C4-2B (cell line): ENCODE results near the gene NUP93.
"Not testable (repeated sequence)": the region's sequence is repeated elsewhere in the genome, so short reads cannot be mapped to it uniquely, and the experiment has no call there.

Source experiments
- H3K27ac ChIP-seq: fragments of 450-650 bp; 2 replicates; pipeline ENCODE4 v1.5.1; 2017
- ZFX ChIP-seq: fragments of 450-650 bp; IDR thresholded peaks from 2 replicates; pipeline ENCODE4 v1.6.1; 2017
- TF ChIP-seq, protein P1 (sequence below): fragments of 450-650 bp; conservative IDR thresholded peaks from 2 replicates; pipeline ENCODE4 v1.5.1; 2017; ENCODE audit warnings: mild to moderate bottlenecking

Gene NUP93

DNA sequence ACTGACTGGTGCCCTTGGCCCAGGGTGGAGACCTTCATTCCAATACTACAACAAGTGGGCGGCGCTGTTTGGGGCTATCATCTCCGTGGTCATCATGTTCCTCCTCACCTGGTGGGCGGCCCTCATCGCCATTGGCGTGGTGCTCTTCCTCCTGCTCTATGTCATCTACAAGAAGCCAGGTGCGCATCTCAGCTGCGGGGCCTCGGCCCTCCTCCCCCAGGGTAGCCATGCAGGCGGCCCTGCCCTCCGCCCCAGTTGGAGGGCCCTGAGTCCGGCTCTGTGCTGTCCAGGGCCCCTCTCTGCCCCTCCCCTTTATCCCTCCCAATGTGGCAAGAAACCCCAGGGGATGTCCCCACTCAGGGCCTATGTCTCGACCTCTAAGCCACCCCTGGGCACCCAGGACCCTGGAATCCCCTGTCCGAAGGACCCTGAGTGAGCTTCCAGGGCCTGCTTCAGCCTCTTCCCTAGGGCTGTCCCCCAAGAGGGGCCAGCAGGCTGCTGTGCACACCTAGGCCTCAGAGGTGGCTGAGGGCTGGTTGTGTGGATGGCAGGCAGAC is 154.2 kb downstream of the NUP93 start:
- no peak for TF ChIP-seq ZFX
- TF ChIP-seq, protein P1, sequence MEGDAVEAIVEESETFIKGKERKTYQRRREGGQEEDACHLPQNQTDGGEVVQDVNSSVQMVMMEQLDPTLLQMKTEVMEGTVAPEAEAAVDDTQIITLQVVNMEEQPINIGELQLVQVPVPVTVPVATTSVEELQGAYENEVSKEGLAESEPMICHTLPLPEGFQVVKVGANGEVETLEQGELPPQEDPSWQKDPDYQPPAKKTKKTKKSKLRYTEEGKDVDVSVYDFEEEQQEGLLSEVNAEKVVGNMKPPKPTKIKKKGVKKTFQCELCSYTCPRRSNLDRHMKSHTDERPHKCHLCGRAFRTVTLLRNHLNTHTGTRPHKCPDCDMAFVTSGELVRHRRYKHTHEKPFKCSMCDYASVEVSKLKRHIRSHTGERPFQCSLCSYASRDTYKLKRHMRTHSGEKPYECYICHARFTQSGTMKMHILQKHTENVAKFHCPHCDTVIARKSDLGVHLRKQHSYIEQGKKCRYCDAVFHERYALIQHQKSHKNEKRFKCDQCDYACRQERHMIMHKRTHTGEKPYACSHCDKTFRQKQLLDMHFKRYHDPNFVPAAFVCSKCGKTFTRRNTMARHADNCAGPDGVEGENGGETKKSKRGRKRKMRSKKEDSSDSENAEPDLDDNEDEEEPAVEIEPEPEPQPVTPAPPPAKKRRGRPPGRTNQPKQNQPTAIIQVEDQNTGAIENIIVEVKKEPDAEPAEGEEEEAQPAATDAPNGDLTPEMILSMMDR = no peak
- no peak overlapping the region for H3K27ac ChIP-seq

DNA sequence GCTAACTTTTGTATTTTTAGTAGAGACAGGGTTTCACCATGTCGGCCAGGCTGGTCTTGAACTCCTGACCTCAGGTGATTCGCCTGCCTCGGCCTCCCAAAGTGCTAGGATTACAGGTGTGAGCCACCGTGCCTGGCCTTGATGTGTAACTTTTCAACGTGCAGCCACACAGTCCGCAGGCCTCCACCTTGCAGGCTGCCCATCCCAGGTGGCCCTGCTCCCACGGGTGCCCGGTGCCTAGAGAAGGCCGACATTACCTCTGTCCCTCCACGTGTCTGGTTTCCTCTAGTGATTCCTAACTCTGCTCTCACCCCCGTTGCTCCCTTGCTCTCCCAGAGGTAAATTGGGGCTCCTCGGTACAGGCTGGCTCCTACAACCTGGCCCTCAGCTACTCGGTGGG is 155.0 kb downstream of the NUP93 start:
- H3K27ac ChIP-seq = not testable (repeated sequence)

DNA sequence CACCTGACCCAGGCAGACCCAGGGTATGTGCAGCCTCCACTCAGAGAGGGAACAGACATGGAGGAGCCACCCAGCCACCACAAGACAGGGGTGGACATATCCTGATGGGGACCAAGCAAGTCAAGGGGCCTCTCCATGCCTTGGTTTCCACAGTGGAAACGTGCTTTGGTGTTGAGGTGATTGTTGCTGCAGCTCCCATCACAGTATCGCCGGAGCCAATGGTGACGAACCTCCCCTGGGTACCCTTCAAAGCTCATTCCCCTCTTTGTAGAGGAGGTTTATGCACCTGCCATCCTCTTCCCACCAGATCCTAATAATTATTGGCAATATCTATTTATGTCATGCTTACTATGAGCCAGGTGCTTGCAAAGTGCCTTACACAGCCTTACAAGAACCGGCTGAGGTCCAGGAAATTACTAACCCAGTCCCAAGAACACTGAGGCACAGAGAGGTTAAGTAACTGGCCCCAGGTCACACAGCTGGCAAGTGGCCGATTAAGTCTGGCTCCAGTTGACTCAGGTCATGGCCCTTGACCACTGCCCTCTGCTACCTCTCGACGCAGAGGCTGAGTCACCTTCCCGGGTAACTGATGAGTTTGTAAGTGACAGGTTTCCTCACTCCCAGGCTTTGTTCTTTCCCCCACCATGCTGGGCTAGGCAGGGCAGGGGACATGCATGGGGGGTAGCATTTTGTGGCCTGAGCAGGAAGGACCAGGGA is 155.7 kb downstream of the NUP93 start:
- TF ChIP-seq ZFX = no peak
- TF ChIP-seq, protein P1 = no peak
- H3K27ac ChIP-seq = no peak overlapping the region

DNA sequence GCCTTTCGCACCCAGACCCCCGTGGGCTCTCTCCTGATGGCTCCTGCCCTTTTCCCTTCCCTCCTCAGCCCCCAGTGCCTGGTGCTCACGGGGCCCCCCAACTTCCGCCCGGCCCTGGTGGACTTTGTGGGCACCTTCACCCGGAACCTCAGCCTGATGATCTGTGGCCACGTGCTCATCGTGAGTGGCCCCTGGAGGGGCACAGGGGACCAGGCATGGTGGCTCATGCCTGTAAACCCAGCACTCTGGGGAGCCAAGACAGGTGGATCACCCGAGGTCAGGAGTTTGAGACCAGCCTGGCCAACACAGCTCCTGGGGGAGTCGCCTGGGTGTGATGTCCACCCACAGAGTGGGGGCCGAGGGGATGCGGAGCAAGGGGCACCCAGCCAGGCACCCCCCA is 156.4 kb downstream of the NUP93 start:
- no peak overlapping the region for H3K27ac ChIP-seq
- TF ChIP-seq, protein P1 = no peak
- no peak for TF ChIP-seq ZFX

DNA sequence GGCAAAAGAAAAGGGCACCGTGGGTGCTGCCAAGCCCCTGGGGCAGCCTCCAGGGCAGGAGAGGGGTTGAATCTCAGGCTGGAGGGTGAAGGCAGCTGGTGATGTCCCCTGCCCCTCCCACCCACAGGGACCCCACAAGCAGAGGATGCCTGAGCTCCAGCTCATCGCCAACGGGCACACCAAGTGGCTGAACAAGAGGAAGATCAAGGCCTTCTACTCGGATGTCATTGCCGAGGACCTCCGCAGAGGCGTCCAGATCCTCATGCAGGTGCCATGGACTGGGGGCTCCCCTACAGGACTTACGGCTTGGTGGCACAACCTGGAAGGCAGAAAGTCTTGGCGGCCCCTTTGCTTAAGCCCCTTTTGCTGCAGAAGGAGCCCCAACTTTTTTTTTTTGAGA is 156.9 kb downstream of the NUP93 start:
- no peak overlapping the region for H3K27ac ChIP-seq
- TF ChIP-seq, protein P1 = no peak
- TF ChIP-seq ZFX = no peak

DNA sequence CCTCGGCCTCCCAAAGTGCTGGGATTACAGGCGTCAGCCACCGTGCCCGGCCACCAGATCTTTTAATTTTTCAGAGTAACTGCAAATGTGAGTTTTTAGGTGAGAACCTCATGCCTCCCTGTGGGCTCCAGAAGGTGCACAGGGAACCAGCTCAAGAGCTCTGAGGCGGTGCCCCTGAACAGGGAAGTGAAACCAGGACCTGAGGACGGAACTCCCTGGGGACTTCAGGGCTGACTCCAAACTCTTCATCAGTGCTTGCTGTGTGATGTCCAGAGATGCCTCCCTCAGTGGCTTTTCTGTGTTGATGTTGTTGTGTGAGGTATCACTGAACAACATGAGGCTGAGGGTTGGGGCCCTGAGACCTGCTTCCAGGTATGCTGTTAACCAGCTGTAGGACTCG is 158.9 kb downstream of the NUP93 start:
- no peak overlapping the region for H3K27ac ChIP-seq
- TF ChIP-seq ZFX = no peak
- TF ChIP-seq, protein P1 = no peak

DNA sequence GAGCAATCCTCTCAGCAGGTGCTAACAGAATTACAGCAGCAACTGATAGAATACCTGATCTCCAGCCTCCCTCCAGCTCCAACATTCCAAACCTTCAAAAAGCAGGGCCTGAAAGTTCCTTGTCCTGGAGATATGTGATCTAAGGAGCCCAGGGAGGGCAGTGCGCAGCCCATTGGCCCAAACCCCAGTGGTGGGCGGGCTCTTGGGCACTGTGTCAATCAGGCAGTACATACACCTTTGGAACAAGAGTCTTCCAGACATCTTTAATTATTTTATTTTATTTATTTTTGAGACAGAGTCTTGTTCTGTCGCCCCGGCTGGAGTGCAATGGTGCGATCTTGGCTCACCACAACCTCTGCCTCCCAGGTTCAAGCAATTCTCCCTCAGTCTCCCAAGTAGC is 159.3 kb downstream of the NUP93 start:
- TF ChIP-seq, protein P1 = no peak
- TF ChIP-seq ZFX = no peak
- no peak overlapping the region for H3K27ac ChIP-seq

DNA sequence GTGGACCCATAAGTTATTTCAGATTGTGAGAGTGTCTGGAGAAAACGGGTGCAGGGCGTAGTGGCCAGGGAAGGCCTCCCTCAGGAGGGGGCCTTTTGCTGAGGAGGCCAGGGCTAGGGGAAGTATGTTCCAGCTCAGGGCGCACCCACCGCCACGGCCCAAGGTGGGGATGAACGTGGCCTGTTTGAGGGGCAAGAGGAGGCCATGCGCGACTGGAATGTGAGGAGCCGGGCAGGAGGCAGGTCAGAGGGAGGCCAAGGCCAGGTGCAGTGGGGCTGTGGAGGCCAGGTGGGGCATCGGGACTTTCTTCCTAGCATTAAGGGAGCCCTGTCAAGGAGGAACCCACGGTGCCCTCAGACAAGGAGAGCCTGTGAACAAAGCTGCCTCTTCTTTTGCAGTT is 161.8 kb downstream of the NUP93 start:
- no peak for TF ChIP-seq ZFX
- TF ChIP-seq, protein P1 = no peak

More for the DNA sequence above, 161.8 kb downstream of the NUP93 start:
- H3K27ac ChIP-seq = no peak overlapping the region
